ENCODE results near the gene RNF141.

RNF141 gene

DNA sequence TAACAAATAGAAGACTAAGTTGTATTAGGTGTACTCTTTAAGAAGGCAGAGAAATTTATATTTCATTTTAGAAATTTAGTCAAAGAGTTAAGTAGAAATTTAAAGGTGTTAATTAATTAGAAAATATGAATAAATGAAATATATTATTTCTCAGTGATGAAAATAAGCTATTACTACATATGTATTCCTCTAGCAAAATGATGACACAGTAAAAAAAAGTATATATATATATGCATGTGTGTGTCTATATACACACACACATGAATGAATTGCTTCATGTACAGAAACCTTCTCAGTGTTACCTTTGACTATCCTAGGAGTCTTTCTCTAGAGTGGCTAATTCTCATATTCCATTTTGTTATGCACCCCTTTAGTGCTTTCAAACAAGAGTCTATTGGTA is 7.7 kb downstream of the RNF141 start:
- DNase-seq (ENCODE audit: extremely low spot score), result no peak
- ChIA-PET CTCF (interaction anchor here (0.9 to 4.2 kb wide), 5 partner anchors 10 to 131 kb away, joined by 3 to 47 read pairs (median 4); partner anchors contain the start of gene RNF141), POLR2A (no interaction called here)

GRCh38 chr11:10532526-10532925 is 8.5 kb downstream of the RNF141 start:
- POLR2A ChIA-PET, result no interaction called here
- no peak for DNase-seq (ENCODE audit: extremely low spot score)
- TF ChIP-seq CTCF (IDR thresholded peaks at IDR 0.05; ENCODE audit: control extremely low read depth, extremely low read depth, low read depth, missing control alignments), result no peak
- CTCF ChIA-PET, result interaction anchor here (0.9 to 4.2 kb wide), 8 partner anchors 10 to 130 kb away, joined by 3 to 47 read pairs (median 4); partner anchors contain the start of gene RNF141

More for the DNA sequence above, 7.7 kb downstream of the RNF141 start:
- no peak for TF ChIP-seq CTCF (IDR thresholded peaks at IDR 0.05; ENCODE audit: control extremely low read depth, extremely low read depth, low read depth, missing control alignments)

GRCh38 chr11:10529279-10529678 is 11.7 kb downstream of the RNF141 start:
- ChIA-PET POLR2A (no interaction called here), CTCF (interaction anchor here (1.8 to 2.4 kb wide), 2 partner anchors 12 to 13 kb away, joined by 4 to 17 read pairs; partner anchors contain the start of gene RNF141)
- no peak for TF ChIP-seq CTCF (IDR thresholded peaks at IDR 0.05; ENCODE audit: control extremely low read depth, extremely low read depth, low read depth, missing control alignments)
- no peak for DNase-seq (ENCODE audit: extremely low spot score)

DNA sequence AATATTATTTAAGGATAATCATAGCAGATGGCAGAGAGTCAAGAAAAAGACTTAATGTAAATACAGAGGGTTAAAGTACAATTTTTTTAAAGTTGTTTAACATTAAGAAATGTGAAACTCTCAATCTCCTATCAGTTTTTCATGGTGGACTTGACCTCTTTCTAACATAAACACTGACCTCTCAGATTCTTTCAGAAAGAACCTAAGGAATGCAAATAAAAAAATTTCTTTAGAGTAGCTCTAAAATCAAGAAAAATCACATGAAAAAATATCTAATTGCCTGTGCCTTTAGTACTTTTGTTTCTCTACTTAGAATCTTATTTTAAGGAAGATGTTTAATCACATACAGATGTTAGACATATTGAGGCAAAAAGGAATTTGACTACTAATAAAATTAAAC is 12.9 kb downstream of the RNF141 start:
- ChIA-PET CTCF (interaction anchor here (1.2 to 2.4 kb wide), 3 partner anchors 12 to 115 kb away, joined by 3 to 17 read pairs (median 4); partner anchors contain the start of gene RNF141), POLR2A (no interaction called here)
- DNase-seq (ENCODE audit: extremely low spot score), result no peak
- TF ChIP-seq CTCF (IDR thresholded peaks at IDR 0.05; ENCODE audit: control extremely low read depth, extremely low read depth, low read depth, missing control alignments), result no peak

DNA sequence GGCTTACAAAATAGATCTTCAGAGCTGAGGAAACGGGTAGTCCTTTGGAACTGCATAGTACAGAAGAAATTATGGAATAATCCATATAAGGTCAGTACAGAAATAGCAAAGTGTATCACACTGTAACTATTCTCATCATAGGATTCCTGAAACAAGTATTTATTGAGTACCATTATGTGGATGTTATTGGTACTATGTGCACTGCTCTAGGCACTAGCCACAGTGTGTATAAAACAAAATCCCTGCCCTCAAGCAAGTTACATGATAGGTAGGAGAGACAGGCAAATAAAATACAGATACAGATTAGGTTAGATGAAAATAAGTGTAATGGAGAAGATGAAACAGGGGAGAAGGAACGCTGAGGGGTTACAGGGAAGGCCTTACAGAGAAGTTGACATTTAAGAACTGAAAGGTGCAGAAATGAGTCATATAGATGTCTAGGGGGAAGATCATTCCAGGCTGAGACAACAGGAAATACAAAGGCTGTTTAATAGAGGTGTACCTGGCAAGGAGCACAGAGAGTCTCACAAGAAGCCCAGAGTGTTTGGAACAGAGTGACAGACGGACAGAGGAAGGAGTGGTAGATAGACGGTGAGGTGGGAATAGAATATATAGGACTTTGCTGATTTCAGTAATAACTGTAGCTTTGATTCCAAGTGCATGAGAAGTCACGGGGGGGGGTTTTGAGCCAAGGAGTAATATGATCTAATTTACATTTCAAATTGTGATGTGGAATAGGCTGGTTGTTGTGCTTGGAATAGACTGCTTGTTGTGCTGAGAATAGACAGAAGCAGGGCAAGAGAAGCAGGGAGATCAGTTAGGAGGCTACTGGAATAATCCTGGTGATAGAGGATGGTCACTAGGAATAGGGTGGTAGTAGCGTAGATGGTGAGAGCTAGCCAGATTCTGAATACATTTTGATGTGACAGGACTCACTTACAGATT is 13.7 kb downstream of the RNF141 start:
- CTCF ChIA-PET, result interaction anchor here (1.2 to 2.4 kb wide), 3 partner anchors 11 to 114 kb away, joined by 3 to 17 read pairs (median 4); partner anchors contain the start of gene RNF141
- no peak for TF ChIP-seq CTCF (IDR thresholded peaks at IDR 0.05; ENCODE audit: control extremely low read depth, extremely low read depth, low read depth, missing control alignments)

GRCh38 chr11:10524471-10524870 is 16.5 kb downstream of the RNF141 start:
- TF ChIP-seq CTCF (IDR thresholded peaks at IDR 0.05; ENCODE audit: control extremely low read depth, extremely low read depth, low read depth, missing control alignments), result no peak
- DNase-seq (ENCODE audit: extremely low spot score), result no peak
- ChIA-PET POLR2A (no interaction called here), CTCF (no interaction called here)

More for the DNA sequence above, 13.7 kb downstream of the RNF141 start:
- POLR2A ChIA-PET, result no interaction called here
- DNase-seq (ENCODE audit: extremely low spot score), result peak; percentile 55

Measured in GM10248 (cell line).